Right cardiac atrium (tissue), 5 donors: Measurements from ENCODE around the gene EXOC7. TPM values are rescaled to one million over a fixed set of nuclear protein-coding genes. Genes with fewer than 3 reads are reported as not detected.
"Not testable (repeated sequence)": the region's sequence is repeated elsewhere in the genome, so short reads cannot be mapped to it uniquely, and the experiment has no call there.

Experiments used
- ATAC-seq, 2 donors: fragments of 200-7000 bp; cut with Tn5 transposase; one replicate each; pipeline versions ENCODE4 v1.8.0 to v1.9.1; 2020; ENCODE audit warnings: moderate library complexity in 2 of 2, mild to moderate bottlenecking in 1 of 2
- DNase-seq, 3 donors: peaks; one replicate each; pipeline ENCODE4 v3.0.0-alpha.2; 2020
- H3K27ac ChIP-seq: one replicate; pipeline ENCODE4 v1.5.1; 2013; ENCODE audit warnings: mild to moderate bottlenecking, low read length, control low read depth, moderate library complexity
- H3K27me3 ChIP-seq: one replicate; pipeline ENCODE4 v1.6.1; 2013; ENCODE audit not compliant: control insufficient read depth, insufficient read depth
- H3K4me1 ChIP-seq: one replicate; pipeline ENCODE4 v1.6.1; 2013; ENCODE audit warnings: low read length; ENCODE audit not compliant: control insufficient read depth, insufficient read depth
- H3K4me3 ChIP-seq: one replicate; pipeline ENCODE4 v1.5.1; 2013; ENCODE audit warnings: low read length, control low read depth
- H3K9me3 ChIP-seq: one replicate; pipeline ENCODE4 v1.6.1; 2013; ENCODE audit warnings: low read length; ENCODE audit not compliant: control insufficient read depth
- WGBS: extraction: QIAGEN DNeasy Blood & Tissue Kit; methylation state at CpG from one replicate; pipeline ENCODE4 v1.1.7; 2013; 5-methylcytosine and 5-hydroxymethylcytosine counted together
- intact Hi-C, 4 donors: fragments of 100-400 bp; cut with DNase I; formaldehyde crosslinking; loops; one replicate each; pipeline versions ENCODE4 v1.11.0 to v1.14.0; 2022 to 2023
- polyA plus RNA-seq: library from polyadenylated mRNA; stranded (reverse); fragments of 200-250 nt; gene quantifications from one replicate; pipeline ENCODE4 v1.2.3, GENCODE V29; 2013
- total RNA-seq, 4 donors: library from RNA; stranded (reverse); fragmentation: NEBNext Ultra II Directional; extraction: Animal tissue kit (Norgen Biotek cat#: 25700); gene quantifications; one replicate each; pipeline ENCODE4 v1.2.1, GENCODE V29; 2021
- donor health status: healthy with polysubstance abuse.
- donor health status: DM: no; HTN: yes; CAD: no.
- donor health status: DM: no; HTN: no; CAD: no.
- donor health status: DM: no; HTN: yes; CAD: no; lungs with severe emphysema.
- donor health status: DM: yes; HTN: yes; CAD: no.

The EXOC7 gene
- total and polyA plus RNA-seq, 5 donors: 40.4 to 93.5 (median 81.9) TPM

GRCh38 chr17:76046064-76046463 lies 57.5 kb downstream of the EXOC7 start:
- no peak overlapping the region for H3K27ac ChIP-seq
- ATAC-seq: no peak
- no peak overlapping the region for H3K4me3 ChIP-seq
- intact Hi-C loops: no loop called here
- H3K27me3 ChIP-seq: no peaks in the 10 kb centered on the region
- no peaks in the 10 kb centered on the region for H3K4me1 ChIP-seq
- 89% methylated on average over 8 of the region's 8 CpGs for WGBS
- no peak for DNase-seq
- no peaks in the 10 kb centered on the region for H3K9me3 ChIP-seq

DNA sequence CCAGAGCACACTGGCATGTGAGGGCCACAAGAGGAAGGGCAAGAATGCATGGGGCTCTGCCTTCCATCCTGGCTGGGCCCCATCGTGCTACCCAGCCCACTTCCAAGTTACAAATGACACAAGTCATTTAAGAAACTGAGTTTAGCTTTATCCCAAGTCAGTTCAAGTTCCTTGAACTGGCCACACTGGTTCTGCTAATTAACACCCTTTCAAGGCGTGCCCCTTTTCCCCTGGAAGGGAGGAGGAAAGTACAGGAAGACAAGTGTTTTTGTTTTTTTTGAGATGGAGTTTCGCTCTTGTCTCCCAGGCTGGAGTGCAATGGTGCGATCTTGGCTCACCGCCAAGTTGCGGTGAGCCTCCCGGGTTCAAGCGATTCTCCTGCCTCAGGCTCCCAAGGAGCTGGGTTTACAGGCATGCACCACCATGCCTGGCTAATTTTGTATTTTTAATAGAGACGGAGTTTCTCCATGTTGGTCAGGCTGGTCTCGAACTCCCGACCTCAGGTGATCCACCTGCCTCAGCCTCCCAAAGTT lies 59.0 kb downstream of the EXOC7 start:
- DNase-seq, H3K4me1 ChIP-seq, intact Hi-C loops, H3K27me3 ChIP-seq, H3K27ac ChIP-seq, H3K4me3 ChIP-seq, H3K9me3 ChIP-seq: not testable (repeated sequence)
- ATAC-seq: peak in 1 of 2 donors; percentile 22
- WGBS: 76% methylated on average over 11 of the region's 11 CpGs

DNA sequence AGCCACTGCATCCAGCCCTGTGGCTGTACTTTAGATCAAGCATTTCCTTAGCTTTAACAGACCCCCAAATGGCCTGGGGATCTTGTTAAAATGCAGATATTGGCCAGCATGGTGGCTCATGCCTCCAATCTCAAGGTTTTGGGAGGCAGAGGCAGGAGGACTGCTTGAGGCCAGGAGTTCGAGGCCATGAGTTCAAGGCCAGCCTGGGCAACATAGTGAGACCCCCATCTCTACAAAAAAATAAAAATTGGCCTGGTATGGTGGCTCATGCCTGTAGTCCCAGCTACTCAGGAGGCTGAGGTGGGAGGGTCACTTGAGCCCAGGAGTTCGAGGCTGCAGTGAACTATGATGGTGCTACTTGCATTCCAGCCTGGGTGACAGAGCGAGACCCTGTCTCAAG lies 60.7 kb downstream of the EXOC7 start:
- 99% methylated on average over 3 of the region's 3 CpGs for WGBS
- intact Hi-C loops, H3K4me3 ChIP-seq, H3K27me3 ChIP-seq, ATAC-seq, H3K9me3 ChIP-seq, H3K4me1 ChIP-seq, DNase-seq, H3K27ac ChIP-seq: not testable (repeated sequence)

GRCh38 chr17:76040376-76040775 lies 63.2 kb downstream of the EXOC7 start:
- ATAC-seq (no peak), DNase-seq (no peak)
- H3K4me3 ChIP-seq: no peak overlapping the region
- H3K4me1 ChIP-seq: no peaks in the 10 kb centered on the region
- 75% methylated on average over 6 of the region's 6 CpGs for WGBS
- intact Hi-C loops: no loop called here
- H3K27me3 ChIP-seq: no peaks in the 10 kb centered on the region
- no peak overlapping the region for H3K27ac ChIP-seq
- no peaks in the 10 kb centered on the region for H3K9me3 ChIP-seq

DNA sequence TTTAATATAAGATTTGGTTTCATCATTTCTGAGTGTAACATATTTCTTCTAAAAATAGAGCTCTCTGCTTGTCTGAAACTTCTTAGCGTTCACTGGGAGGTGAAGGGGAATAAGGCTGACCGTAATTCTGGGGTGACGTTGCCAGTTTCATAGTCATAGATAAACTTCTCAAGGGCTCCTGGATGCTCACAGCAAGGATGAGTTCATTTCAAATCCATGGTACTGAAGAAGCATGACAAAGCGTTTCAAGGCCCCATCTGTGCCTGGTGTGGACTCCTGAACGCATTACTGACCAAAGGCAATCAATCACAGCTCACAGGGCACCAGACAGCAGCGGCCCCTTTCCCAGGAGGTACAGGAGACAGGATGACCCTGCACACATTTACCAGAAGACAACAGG lies 64.5 kb downstream of the EXOC7 start:
- intact Hi-C loops: no loop called here
- H3K4me3 ChIP-seq: no peak overlapping the region
- no peaks in the 10 kb centered on the region for H3K4me1 ChIP-seq
- WGBS: 56% methylated on average over 6 of the region's 6 CpGs
- DNase-seq (no peak), ATAC-seq (no peak)
- H3K27me3 ChIP-seq: no peaks in the 10 kb centered on the region
- no peak overlapping the region for H3K27ac ChIP-seq
- no peaks in the 10 kb centered on the region for H3K9me3 ChIP-seq

DNA sequence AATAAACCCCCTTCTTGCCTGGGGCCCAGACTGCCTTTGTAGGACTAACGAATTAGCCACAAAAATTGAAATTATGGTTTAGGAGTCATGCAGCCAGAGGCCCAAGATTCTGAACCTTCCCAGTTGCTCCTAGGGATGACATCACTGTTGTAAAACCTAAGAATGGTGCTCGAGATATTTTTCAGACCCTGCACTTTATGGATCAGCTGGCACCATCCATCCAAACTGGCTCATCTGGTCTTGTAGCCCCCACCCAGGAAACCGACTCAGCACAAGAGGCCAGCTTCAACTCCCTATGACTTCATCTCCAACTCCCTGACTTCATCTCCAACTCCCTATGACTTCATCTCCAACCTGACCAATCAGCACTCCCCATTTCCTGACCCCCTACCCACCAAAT lies 65.5 kb downstream of the EXOC7 start:
- intact Hi-C loops: no loop called here
- no peak for DNase-seq
- ATAC-seq: no peak
- Histone ChIP-seq H3K9me3 (no peaks in the 10 kb centered on the region), H3K4me1 (no peaks in the 10 kb centered on the region), H3K27ac (no peak overlapping the region), H3K27me3 (no peaks in the 10 kb centered on the region), H3K4me3 (no peak overlapping the region)
- 79% methylated on average over 3 of the region's 3 CpGs for WGBS

GRCh38 chr17:76036497-76037261 lies 66.9 kb downstream of the EXOC7 start:
- no peak for DNase-seq
- intact Hi-C loops: no loop called here
- Histone ChIP-seq H3K4me1 (no peaks in the 10 kb centered on the region), H3K9me3 (no peaks in the 10 kb centered on the region), H3K27me3 (no peaks in the 10 kb centered on the region), H3K27ac (no peak overlapping the region), H3K4me3 (no peak overlapping the region)
- ATAC-seq: peak; percentile 18 to 26
- WGBS: 49% methylated on average over 22 of the region's 22 CpGs

DNA sequence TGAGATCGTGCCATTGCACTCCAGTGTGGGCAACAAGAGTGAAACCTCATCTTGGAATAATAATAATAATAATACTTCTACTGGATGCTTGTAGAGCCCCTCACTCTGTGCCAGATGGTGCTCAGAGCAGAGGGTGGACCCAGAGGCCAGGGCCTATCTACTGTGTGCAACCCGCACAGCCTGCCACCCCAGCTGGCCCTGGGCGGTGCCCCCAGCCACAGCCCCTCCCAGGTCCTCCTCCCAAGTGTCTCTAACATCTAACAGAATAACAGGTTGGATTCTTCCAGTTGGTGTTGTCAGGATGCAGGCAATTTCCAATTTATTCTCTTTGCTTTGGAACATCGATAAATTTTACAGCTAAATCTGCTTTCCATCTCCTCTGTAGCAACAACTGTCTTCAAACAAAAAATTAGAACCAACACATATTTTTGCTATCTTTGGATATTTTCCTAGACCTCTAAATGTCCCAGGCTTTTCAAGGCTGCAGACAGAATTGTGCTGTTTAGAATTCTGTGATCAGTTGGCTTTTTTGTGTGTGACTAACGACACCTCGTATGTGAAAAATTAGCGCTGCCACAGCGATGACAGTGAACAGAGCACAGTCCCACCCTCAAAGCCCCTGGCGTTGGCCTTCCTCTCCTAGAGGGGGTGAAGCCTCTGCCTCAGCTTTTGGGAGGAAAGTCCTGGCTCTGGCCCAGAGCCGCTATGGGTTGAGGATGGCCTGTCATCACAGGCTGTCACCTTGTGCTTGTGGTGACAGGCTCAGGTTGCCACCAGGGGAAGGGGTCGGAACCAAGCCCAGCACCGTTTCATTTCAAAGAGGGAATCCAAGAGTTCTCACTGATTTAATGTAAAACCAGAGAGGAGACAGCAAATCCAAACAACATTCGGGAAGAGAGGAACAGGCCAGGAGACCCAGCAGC lies 68.9 kb downstream of the EXOC7 start:
- no peaks in the 10 kb centered on the region for H3K9me3 ChIP-seq
- H3K27ac ChIP-seq: no peak overlapping the region
- ATAC-seq (no peak), DNase-seq (peak in 1 of 3 donors; percentile 43)
- no peaks in the 10 kb centered on the region for H3K4me1 ChIP-seq
- no peak overlapping the region for H3K4me3 ChIP-seq
- no peaks in the 10 kb centered on the region for H3K27me3 ChIP-seq
- 69% methylated on average over 13 of the region's 13 CpGs for WGBS
- intact Hi-C loops: no loop called here

DNA sequence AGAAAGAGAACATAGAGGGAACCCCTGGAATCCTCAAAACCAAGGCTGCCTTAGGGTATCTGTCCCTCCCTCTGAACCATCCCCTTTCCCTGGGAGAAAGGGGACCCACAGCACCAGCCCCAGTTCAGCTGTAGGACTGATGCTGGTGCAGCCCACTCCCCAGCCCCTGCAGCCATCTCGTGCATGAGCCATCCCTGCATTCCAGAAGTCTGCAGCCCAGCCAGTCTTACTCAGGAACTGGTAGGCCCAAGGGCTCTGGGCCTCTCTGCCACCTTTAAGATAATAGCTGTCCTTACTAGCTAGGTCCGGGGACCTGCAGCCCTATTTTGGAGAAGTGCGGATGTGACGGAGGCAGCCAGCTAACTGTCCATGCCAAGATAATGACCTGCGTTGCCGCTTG lies 70.4 kb downstream of the EXOC7 start:
- intact Hi-C loops: no loop called here

DNA sequence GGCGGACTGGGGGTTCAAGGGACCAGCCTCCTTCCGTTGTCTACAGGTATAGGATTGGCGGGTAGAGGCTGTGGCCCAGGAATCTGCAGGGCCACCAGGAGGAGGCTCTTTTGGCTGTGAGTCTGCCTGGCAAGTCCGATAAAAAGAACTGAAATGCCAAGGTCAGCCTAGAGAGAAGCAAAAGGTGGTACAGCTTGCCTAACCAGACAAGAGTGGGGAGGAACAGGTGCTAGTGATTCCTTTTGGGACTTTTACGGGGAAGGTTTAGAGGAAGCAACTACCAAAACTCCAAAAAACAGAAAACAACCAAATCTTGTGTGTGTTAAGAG lies 70.8 kb downstream of the EXOC7 start:
- no peaks in the 10 kb centered on the region for H3K4me1 ChIP-seq
- H3K9me3 ChIP-seq: no peaks in the 10 kb centered on the region
- WGBS: 94% methylated on average over 5 of the region's 5 CpGs
- H3K27ac ChIP-seq: no peak overlapping the region
- ATAC-seq: no peak
- H3K4me3 ChIP-seq: no peak overlapping the region
- DNase-seq: no peak
- no peaks in the 10 kb centered on the region for H3K27me3 ChIP-seq
- intact Hi-C loops: no loop called here

More for the DNA sequence above, 70.4 kb downstream of the EXOC7 start:
- 95% methylated on average over 6 of the region's 6 CpGs for WGBS
- no peaks in the 10 kb centered on the region for H3K4me1 ChIP-seq
- no peaks in the 10 kb centered on the region for H3K27me3 ChIP-seq
- no peak overlapping the region for H3K27ac ChIP-seq
- ATAC-seq (no peak), DNase-seq (peak in 1 of 3 donors; percentile 20)
- no peaks in the 10 kb centered on the region for H3K9me3 ChIP-seq
- H3K4me3 ChIP-seq: no peak overlapping the region
